ENCODE measurements around the gene NRN1L.

DNA sequence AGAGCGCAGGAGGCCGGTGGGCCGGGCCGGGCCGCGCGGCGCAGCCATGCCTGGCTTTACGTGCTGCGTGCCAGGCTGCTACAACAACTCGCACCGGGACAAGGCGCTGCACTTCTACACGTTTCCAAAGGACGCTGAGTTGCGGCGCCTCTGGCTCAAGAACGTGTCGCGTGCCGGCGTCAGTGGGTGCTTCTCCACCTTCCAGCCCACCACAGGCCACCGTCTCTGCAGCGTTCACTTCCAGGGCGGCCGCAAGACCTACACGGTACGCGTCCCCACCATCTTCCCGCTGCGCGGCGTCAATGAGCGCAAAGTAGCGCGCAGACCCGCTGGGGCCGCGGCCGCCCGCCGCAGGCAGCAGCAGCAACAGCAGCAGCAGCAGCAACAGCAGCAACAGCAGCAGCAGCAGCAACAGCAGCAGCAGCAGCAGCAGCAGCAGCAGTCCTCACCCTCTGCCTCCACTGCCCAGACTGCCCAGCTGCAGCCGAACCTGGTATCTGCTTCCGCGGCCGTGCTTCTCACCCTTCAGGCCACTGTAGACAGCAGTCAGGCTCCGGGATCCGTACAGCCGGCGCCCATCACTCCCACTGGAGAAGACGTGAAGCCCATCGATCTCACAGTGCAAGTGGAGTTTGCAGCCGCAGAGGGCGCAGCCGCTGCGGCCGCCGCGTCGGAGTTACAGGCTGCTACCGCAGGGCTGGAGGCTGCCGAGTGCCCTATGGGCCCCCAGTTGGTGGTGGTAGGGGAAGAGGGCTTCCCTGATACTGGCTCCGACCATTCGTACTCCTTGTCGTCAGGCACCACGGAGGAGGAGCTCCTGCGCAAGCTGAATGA lies 42.0 kb upstream of the NRN1L start:
- TF ChIP-seq, protein P1, sequence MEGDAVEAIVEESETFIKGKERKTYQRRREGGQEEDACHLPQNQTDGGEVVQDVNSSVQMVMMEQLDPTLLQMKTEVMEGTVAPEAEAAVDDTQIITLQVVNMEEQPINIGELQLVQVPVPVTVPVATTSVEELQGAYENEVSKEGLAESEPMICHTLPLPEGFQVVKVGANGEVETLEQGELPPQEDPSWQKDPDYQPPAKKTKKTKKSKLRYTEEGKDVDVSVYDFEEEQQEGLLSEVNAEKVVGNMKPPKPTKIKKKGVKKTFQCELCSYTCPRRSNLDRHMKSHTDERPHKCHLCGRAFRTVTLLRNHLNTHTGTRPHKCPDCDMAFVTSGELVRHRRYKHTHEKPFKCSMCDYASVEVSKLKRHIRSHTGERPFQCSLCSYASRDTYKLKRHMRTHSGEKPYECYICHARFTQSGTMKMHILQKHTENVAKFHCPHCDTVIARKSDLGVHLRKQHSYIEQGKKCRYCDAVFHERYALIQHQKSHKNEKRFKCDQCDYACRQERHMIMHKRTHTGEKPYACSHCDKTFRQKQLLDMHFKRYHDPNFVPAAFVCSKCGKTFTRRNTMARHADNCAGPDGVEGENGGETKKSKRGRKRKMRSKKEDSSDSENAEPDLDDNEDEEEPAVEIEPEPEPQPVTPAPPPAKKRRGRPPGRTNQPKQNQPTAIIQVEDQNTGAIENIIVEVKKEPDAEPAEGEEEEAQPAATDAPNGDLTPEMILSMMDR (IDR thresholded peaks at IDR 0.05) = peak in 2 of 6 experiments; percentile 21 to 45
- peak in 1 of 2 donors; percentile 20 for TF ChIP-seq POLR2A (IDR thresholded peaks at IDR 0.05)

Data from adrenal gland (tissue), 5 donors.